Activated naive CD4-positive, alpha-beta T cell treated with anti-CD3 and anti-CD28 coated beads for 36 hours (primary cell): ENCODE data around the gene ALG13. TPM values are rescaled to one million over a fixed set of nuclear protein-coding genes. Genes with fewer than 3 reads are reported as not detected.

Experiments used
- CTCF ChIA-PET: fragments of 350-600 bp; sonication (Branson Sonifier 250); formaldehyde crosslinking; loops from one replicate; lab custom pipeline; 2021; ENCODE audit warnings: antibody characterized with exemption; lab: Charles Lee
- DNase-seq: peaks from one replicate; pipeline ENCODE4 v3.0.0-alpha.2; 2020
- H3K27ac Mint-ChIP-seq: one replicate; pipeline ENCODE4 v1.8.0; 2021; ENCODE audit warnings: mild to moderate bottlenecking, mixed read lengths
- H3K27me3 Mint-ChIP-seq: one replicate; pipeline ENCODE4 v1.8.0; 2021; ENCODE audit warnings: low read depth, mixed read lengths
- H3K36me3 Mint-ChIP-seq: one replicate; pipeline ENCODE4 v1.8.0; 2021; ENCODE audit warnings: low read depth, mixed read lengths
- H3K4me1 Mint-ChIP-seq: one replicate; pipeline ENCODE4 v1.8.0; 2021; ENCODE audit warnings: low read depth, mixed read lengths
- H3K4me3 Mint-ChIP-seq: one replicate; pipeline ENCODE4 v1.8.0; 2021; ENCODE audit warnings: mild to moderate bottlenecking, moderate library complexity, mixed read lengths
- H3K9me3 Mint-ChIP-seq: one replicate; pipeline ENCODE4 v1.8.0; 2021; ENCODE audit warnings: mixed read lengths
- intact Hi-C: fragments of 100-400 bp; cut with micrococcal nuclease; formaldehyde crosslinking; loops from one replicate; pipeline ENCODE4 v1.15.1; 2023
- total RNA-seq, 2 experiments: library from RNA; stranded (reverse); gene quantifications; one replicate each; pipeline ENCODE4 v1.2.3, GENCODE V29; 2021

ALG13 gene
- total RNA-seq, 2 experiments from 2014 or later: 44.7 to 47.8 TPM

GRCh38 chrX:111671668-111672067 lies 9.3 kb upstream of the ALG13 start:
- H3K27ac Mint-ChIP-seq: no peak overlapping the region
- CTCF ChIA-PET: no interaction called here
- DNase-seq: no peak
- no peak overlapping the region for H3K4me3 Mint-ChIP-seq
- no peaks in the 10 kb centered on the region for H3K9me3 Mint-ChIP-seq
- H3K4me1 Mint-ChIP-seq: no peaks in the 10 kb centered on the region
- no peaks in the 10 kb centered on the region for H3K36me3 Mint-ChIP-seq
- intact Hi-C loops: no loop called here
- H3K27me3 Mint-ChIP-seq: no peaks in the 10 kb centered on the region

GRCh38 chrX:111687305-111687704 lies 6.3 kb downstream of the ALG13 start:
- Mint-ChIP-seq H3K27ac (no peak overlapping the region), H3K9me3 (no peaks in the 10 kb centered on the region), H3K4me1 (peaks cover 28% of the 10 kb centered on the region), H3K27me3 (no peaks in the 10 kb centered on the region), H3K36me3 (peaks cover 27% of the 10 kb centered on the region), H3K4me3 (no peak overlapping the region)
- CTCF ChIA-PET: no interaction called here
- intact Hi-C loops: loop anchor here (10.0 kb wide), 1 partner anchor 987 kb away; the partner anchor contains the start of gene LHFPL1
- DNase-seq: no peak

- peaks cover 11% of the 10 kb centered on the region for H3K36me3 Mint-ChIP-seq
These were observed 14.4 kb downstream of the ALG13 start for GRCh38 chrX:111695297-111695880.

GRCh38 chrX:111719426-111720210 lies 38.6 kb downstream of the ALG13 start:
- no peaks in the 10 kb centered on the region for H3K4me1 Mint-ChIP-seq
- intact Hi-C loops: no loop called here

More at GRCh38 chrX:111695297-111695880, 14.4 kb downstream of the ALG13 start:
- H3K27me3 Mint-ChIP-seq: no peaks in the 10 kb centered on the region
- H3K4me3 Mint-ChIP-seq: no peak overlapping the region
- H3K9me3 Mint-ChIP-seq: no peaks in the 10 kb centered on the region
- no peak for DNase-seq
- H3K27ac Mint-ChIP-seq: no peak overlapping the region
- CTCF ChIA-PET: no interaction called here
- peaks cover 6% of the 10 kb centered on the region for H3K4me1 Mint-ChIP-seq
- intact Hi-C loops: no loop called here

GRCh38 chrX:111728096-111728495 lies 47.1 kb downstream of the ALG13 start:
- Mint-ChIP-seq H3K36me3 (peaks cover 21% of the 10 kb centered on the region), H3K4me3 (no peak overlapping the region), H3K27me3 (no peaks in the 10 kb centered on the region), H3K4me1 (no peaks in the 10 kb centered on the region), H3K9me3 (no peaks in the 10 kb centered on the region), H3K27ac (no peak overlapping the region)
- DNase-seq: no peak
- CTCF ChIA-PET: no interaction called here
- intact Hi-C loops: no loop called here

More at GRCh38 chrX:111719426-111720210, 38.6 kb downstream of the ALG13 start:
- Mint-ChIP-seq H3K36me3 (peaks cover 17% of the 10 kb centered on the region), H3K27me3 (no peaks in the 10 kb centered on the region), H3K9me3 (no peaks in the 10 kb centered on the region), H3K4me3 (no peak overlapping the region), H3K27ac (no peak overlapping the region)
- CTCF ChIA-PET: interaction anchor here (0.6 kb wide), 1 partner anchor 97 kb away, joined by 3 read pairs; no protein-coding TSS in a partner anchor
- DNase-seq: no peak

- intact Hi-C loops: no loop called here
- Mint-ChIP-seq H3K27me3 (no peaks in the 10 kb centered on the region), H3K4me1 (no peaks in the 10 kb centered on the region), H3K27ac (no peak overlapping the region), H3K4me3 (no peak overlapping the region), H3K9me3 (no peaks in the 10 kb centered on the region), H3K36me3 (peaks cover 32% of the 10 kb centered on the region)
- CTCF ChIA-PET: interaction anchor here (0.5 kb wide), 1 partner anchor 13 kb away, joined by 4 read pairs; no protein-coding TSS in a partner anchor
- DNase-seq: no peak
These were observed 50.4 kb downstream of the ALG13 start for GRCh38 chrX:111731351-111731750.

- intact Hi-C loops: no loop called here
- CTCF ChIA-PET: interaction anchor here (0.6 kb wide), 1 partner anchor 56 kb away, joined by 6 read pairs; no protein-coding TSS in a partner anchor
- Mint-ChIP-seq H3K27ac (no peak overlapping the region), H3K4me1 (no peaks in the 10 kb centered on the region), H3K9me3 (no peaks in the 10 kb centered on the region), H3K4me3 (no peak overlapping the region), H3K36me3 (peaks cover 27% of the 10 kb centered on the region), H3K27me3 (no peaks in the 10 kb centered on the region)
- DNase-seq: no peak
These were observed 55.6 kb downstream of the ALG13 start for GRCh38 chrX:111736571-111736970.

- H3K27me3 Mint-ChIP-seq: no peaks in the 10 kb centered on the region
- H3K4me3 Mint-ChIP-seq: no peak overlapping the region
- no peaks in the 10 kb centered on the region for H3K4me1 Mint-ChIP-seq
- H3K36me3 Mint-ChIP-seq: peaks cover 20% of the 10 kb centered on the region
- H3K27ac Mint-ChIP-seq: no peak overlapping the region
- CTCF ChIA-PET: no interaction called here
- intact Hi-C loops: no loop called here
- DNase-seq: no peak
- no peaks in the 10 kb centered on the region for H3K9me3 Mint-ChIP-seq
These were observed 61.0 kb downstream of the ALG13 start for GRCh38 chrX:111742018-111742417.

- no peak overlapping the region for H3K4me3 Mint-ChIP-seq
- H3K4me1 Mint-ChIP-seq: no peaks in the 10 kb centered on the region
- H3K27ac Mint-ChIP-seq: no peak overlapping the region
- CTCF ChIA-PET: no interaction called here
- H3K36me3 Mint-ChIP-seq: peaks cover 28% of the 10 kb centered on the region
- H3K27me3 Mint-ChIP-seq: no peaks in the 10 kb centered on the region
- intact Hi-C loops: no loop called here
- H3K9me3 Mint-ChIP-seq: no peaks in the 10 kb centered on the region
- no peak for DNase-seq
These were observed 62.3 kb downstream of the ALG13 start for GRCh38 chrX:111743316-111743715.

- intact Hi-C loops: no loop called here
- H3K36me3 Mint-ChIP-seq: peaks cover 48% of the 10 kb centered on the region
- CTCF ChIA-PET: no interaction called here
- no peak for DNase-seq
- H3K27me3 Mint-ChIP-seq: no peaks in the 10 kb centered on the region
- no peak overlapping the region for H3K27ac Mint-ChIP-seq
- H3K9me3 Mint-ChIP-seq: peaks cover 5% of the 10 kb centered on the region
- H3K4me3 Mint-ChIP-seq: no peak overlapping the region
- peaks cover 2% of the 10 kb centered on the region for H3K4me1 Mint-ChIP-seq
These were observed 75.5 kb downstream of the ALG13 start for GRCh38 chrX:111756486-111756885.

- no peak overlapping the region for H3K4me3 Mint-ChIP-seq
- no peaks in the 10 kb centered on the region for H3K9me3 Mint-ChIP-seq
- no peaks in the 10 kb centered on the region for H3K27me3 Mint-ChIP-seq
- no peak for DNase-seq
- intact Hi-C loops: no loop called here
- H3K4me1 Mint-ChIP-seq: peaks cover 6% of the 10 kb centered on the region
- CTCF ChIA-PET: no interaction called here
- no peak overlapping the region for H3K27ac Mint-ChIP-seq
- peaks cover 32% of the 10 kb centered on the region for H3K36me3 Mint-ChIP-seq
These were observed 78.7 kb downstream of the ALG13 start for GRCh38 chrX:111759686-111760085.

- intact Hi-C loops: no loop called here
- Mint-ChIP-seq H3K9me3 (no peaks in the 10 kb centered on the region), H3K27me3 (no peaks in the 10 kb centered on the region), H3K27ac (no peak overlapping the region), H3K4me3 (no peak overlapping the region), H3K4me1 (peaks cover 6% of the 10 kb centered on the region), H3K36me3 (peaks cover 30% of the 10 kb centered on the region)
- DNase-seq: no peak
- CTCF ChIA-PET: no interaction called here
These were observed 80.7 kb downstream of the ALG13 start for GRCh38 chrX:111761578-111762135.
